ENCODE results near the gene NCMAP. TPM values are rescaled to one million over a fixed set of nuclear protein-coding genes. Genes with fewer than 3 reads are reported as not detected.
"Not testable (repeated sequence)": the region's sequence is repeated elsewhere in the genome, so short reads cannot be mapped to it uniquely, and the experiment has no call there.

Gene NCMAP
- total RNA-seq, 4 donors from 2014 or later, result 0.16 TPM; not detected in 3

DNA sequence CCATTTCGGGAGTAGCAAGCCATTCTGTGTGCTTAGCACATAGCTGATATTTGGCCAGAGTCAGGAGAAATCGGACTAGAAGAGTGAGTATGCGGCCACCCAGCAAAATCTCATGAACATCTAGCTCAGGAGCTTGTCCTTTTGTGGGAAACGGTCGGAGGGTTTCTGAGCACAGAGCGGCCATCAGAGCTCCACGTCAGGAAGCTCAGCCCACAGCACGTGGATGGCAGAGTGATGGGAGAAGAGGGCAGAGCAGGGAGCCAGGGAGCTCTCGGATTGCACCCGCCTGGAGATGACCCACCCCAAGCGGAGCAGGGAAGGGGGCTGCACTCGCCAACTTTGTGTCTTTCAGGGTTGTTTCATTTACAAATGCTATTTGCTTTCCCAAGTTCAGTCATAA, 39.4 kb upstream of the NCMAP start:
- ATAC-seq (ENCODE audit: low FRiP score) (no peak), DNase-seq (ENCODE audit: low spot score) (no peak)
- TF ChIP-seq, protein P1, sequence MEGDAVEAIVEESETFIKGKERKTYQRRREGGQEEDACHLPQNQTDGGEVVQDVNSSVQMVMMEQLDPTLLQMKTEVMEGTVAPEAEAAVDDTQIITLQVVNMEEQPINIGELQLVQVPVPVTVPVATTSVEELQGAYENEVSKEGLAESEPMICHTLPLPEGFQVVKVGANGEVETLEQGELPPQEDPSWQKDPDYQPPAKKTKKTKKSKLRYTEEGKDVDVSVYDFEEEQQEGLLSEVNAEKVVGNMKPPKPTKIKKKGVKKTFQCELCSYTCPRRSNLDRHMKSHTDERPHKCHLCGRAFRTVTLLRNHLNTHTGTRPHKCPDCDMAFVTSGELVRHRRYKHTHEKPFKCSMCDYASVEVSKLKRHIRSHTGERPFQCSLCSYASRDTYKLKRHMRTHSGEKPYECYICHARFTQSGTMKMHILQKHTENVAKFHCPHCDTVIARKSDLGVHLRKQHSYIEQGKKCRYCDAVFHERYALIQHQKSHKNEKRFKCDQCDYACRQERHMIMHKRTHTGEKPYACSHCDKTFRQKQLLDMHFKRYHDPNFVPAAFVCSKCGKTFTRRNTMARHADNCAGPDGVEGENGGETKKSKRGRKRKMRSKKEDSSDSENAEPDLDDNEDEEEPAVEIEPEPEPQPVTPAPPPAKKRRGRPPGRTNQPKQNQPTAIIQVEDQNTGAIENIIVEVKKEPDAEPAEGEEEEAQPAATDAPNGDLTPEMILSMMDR (IDR thresholded peaks at IDR 0.05), result no peak

DNA sequence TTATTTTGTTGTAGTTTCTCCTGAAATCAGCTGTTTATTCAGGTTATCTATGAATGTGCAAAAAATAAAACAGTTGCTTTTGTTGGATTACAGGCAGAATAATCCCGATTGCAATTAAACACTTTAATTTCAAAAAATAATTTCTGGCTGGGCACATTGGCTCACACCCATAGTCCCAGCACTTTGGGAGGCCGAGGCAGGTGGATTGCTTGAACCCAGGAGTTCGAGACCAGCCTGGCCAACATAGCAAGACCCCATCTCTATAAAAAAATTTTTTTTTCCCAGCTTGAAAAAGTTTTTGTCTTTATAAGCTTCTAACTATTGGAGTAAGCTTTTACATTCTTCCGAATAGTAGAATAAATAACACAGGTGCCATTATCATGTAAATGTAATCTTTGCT, 38.0 kb upstream of the NCMAP start:
- no peak for DNase-seq (ENCODE audit: low spot score)
- no peak for ATAC-seq (ENCODE audit: low FRiP score)
- TF ChIP-seq, protein P1 (IDR thresholded peaks at IDR 0.05), result no peak

DNA sequence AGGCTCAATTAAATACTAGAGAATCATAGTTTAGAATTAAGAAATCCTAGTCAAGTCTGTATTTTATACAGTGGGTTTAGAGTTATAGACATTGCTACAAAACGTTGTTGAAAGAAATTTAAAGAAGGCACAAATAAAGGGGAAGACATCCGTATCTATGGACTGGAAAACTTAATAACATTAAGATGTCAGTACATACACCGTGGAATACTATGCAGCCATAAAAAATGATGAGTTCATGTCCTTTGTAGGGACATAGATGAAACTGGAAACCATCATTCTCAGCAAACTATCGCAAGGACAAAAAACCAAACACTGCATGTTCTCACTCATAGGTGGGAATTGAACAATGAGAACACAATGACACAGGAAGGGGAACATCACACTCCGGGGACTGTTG, 35.6 kb upstream of the NCMAP start:
- DNase-seq (ENCODE audit: low spot score); ATAC-seq (ENCODE audit: low FRiP score): not testable (repeated sequence)

DNA sequence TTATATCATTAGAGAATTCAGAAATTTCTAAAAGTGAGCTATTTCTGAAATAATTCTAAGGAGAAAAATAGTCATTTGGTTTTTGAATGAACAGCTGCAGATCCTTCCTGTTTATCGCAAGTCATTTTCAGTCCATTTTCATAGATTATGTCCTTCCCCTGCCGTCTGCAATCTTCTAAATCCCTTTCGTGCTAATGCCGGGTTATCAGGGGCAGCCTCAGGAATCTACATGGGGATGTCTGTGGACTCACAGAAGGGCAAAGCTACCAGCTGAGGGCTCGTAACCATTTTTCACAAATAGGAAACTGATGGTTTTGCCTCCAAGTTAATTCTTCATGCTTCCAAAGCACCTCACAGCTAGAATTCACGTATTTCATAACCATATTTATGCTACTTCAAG, 30.3 kb upstream of the NCMAP start:
- ATAC-seq (ENCODE audit: low FRiP score) (no peak), DNase-seq (ENCODE audit: low spot score) (no peak)
- TF ChIP-seq, protein P1 (IDR thresholded peaks at IDR 0.05), result no peak

DNA sequence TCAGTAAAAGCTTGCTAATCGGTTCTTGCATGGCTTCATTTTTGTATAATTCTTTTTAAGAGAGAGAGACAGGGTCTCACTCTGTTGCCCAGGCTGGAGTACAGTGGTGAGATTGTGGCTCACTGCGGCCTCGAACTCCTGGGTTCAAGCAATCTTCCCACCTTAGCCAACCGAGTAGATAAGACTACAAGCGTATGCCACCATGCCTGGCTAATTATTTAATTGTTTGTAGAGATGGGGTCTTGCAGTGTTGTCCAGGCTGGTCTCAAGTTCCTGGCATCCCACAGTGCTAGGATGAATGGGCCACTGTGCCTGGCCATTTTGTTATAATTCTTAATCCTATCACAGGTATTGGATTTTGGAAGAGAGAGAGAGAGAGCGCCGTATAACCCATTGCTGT, 29.8 kb upstream of the NCMAP start:
- TF ChIP-seq, protein P1 (IDR thresholded peaks at IDR 0.05), result no peak
- ATAC-seq (ENCODE audit: low FRiP score) (no peak), DNase-seq (ENCODE audit: low spot score) (no peak)

DNA sequence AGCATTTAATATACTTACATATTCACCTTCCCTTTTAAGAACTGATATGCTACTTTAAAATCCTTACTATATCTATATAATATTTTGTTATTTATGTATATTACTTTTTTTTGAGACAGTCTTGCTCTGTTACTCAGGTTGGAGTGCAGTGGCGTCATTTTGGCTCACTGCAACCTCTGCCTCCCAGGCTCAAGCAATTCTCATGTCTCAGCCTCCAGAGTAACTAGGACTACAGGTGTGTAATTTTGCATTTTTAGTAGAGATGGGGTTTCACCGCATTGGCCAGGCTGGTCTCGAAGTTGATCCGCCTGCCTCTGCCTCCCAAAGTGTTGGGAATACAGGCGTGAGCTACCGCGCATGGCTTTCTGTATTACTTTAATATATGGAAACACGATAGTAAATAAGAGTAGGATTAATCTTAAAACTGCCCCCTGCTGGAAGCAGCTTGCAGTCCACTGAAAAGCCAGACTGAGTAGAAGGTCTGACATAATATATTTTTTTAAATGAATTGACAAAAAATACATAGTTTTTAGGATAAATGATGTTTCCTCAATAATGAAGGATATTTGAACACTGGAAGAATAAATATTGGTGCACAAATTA, 28.8 kb upstream of the NCMAP start:
- ATAC-seq (ENCODE audit: low FRiP score) (no peak), DNase-seq (ENCODE audit: low spot score) (no peak)
- TF ChIP-seq, protein P1 (IDR thresholded peaks at IDR 0.05), result no peak

DNA sequence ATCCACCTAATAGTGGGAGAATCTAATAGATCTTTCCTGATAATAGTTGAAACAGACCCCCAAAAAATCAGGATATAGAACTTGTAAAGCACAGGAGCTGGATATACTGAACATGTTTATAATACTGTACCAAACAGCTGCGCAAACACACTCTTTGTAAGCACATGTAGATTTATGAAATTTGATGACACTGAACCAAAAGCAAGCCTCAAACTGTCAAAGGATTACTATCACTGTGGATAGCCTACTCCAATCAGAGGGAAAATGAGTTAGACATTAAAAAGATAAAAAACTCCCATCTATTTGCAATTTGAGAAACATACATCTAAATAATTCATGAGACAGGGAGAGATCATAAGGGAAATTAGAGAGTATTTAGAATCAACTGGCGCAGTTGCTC, 27.1 kb upstream of the NCMAP start:
- ATAC-seq (ENCODE audit: low FRiP score) (no peak), DNase-seq (ENCODE audit: low spot score) (no peak)
- TF ChIP-seq, protein P1 (IDR thresholded peaks at IDR 0.05), result no peak

DNA sequence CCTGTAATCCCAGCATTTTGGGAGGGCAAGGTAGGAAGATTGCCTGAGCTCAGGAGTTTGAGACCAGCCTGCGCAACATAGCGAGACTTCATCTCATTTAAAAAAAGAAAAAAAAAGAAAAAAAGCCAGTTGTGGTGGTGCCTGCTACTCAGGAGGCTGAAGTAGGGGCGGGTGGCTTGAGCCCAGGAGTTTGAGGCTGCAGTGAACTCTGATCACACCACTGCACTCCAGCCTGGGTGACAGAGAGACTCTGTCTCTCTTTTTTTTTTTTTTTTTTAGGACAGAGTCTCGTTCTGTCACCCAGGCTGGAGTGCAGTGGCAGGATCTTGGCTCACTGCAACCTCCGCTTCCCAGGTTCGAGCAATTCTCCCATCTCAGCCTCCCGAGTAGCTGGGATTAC, 26.6 kb upstream of the NCMAP start:
- DNase-seq (ENCODE audit: low spot score); ATAC-seq (ENCODE audit: low FRiP score): not testable (repeated sequence)
